Left colon (tissue), 2 donors: Measurements from ENCODE around the gene ARHGEF28. TPM values are rescaled to one million over a fixed set of nuclear protein-coding genes. Genes with fewer than 3 reads are reported as not detected.

Source experiments
- ATAC-seq: fragments of 200-7000 bp; cut with Tn5 transposase; one replicate; pipeline ENCODE4 v1.9.1; 2020; ENCODE audit warnings: mild to moderate bottlenecking, moderate library complexity
- DNase-seq, 2 donors: peaks; one replicate each; pipeline ENCODE4 v3.0.0-alpha.2; 2020
- intact Hi-C, 2 donors: fragments of 100-400 bp; cut with DNase I in 1 of 2; cut with micrococcal nuclease in 1 of 2; formaldehyde crosslinking; loops; one replicate each; pipeline versions ENCODE4 v1.11.2 to v1.14.0; 2022; cut with DNase I, micrococcal nuclease
- total RNA-seq, 2 donors: library from RNA; stranded (reverse); fragmentation: NEBNext Ultra II Directional; extraction: Animal tissue kit (Norgen Biotek cat#: 25700); gene quantifications; one replicate each; pipeline ENCODE4 v1.2.1, GENCODE V29; 2021
- donor health status: DM: no; HTN: no; CAD: no.
- donor health status: DM: yes; HTN: yes; CAD: no.

Gene ARHGEF28
- total RNA-seq, 2 donors from 2014 or later = 9.5 to 13.5 TPM

- no peak for DNase-seq
- intact Hi-C loops = no loop called here
- ATAC-seq = no peak
Observed at GRCh38 chr5:73648515-73648914, 22.5 kb downstream of the ARHGEF28 start.

- intact Hi-C loops = no loop called here
- no peak for ATAC-seq
- DNase-seq = no peak
Observed at GRCh38 chr5:73649926-73650325, 23.9 kb downstream of the ARHGEF28 start.

GRCh38 chr5:73652391-73652790, 26.4 kb downstream of the ARHGEF28 start:
- peak in 1 of 2 donors; percentile 28 for DNase-seq
- ATAC-seq = peak; percentile 87
- intact Hi-C loops = no loop called here

- no peak for DNase-seq
- intact Hi-C loops = no loop called here
- ATAC-seq = peak; percentile 25
Observed at GRCh38 chr5:73654171-73654811, 28.3 kb downstream of the ARHGEF28 start.

GRCh38 chr5:73654819-73655318, 28.9 kb downstream of the ARHGEF28 start:
- ATAC-seq = peak; percentile 51
- DNase-seq = no peak
- intact Hi-C loops = no loop called here

GRCh38 chr5:73655521-73656160, 29.6 kb downstream of the ARHGEF28 start:
- intact Hi-C loops = no loop called here
- ATAC-seq = no peak
- DNase-seq = no peak

- intact Hi-C loops = no loop called here
- ATAC-seq (no peak), DNase-seq (no peak)
Observed at GRCh38 chr5:73661753-73662152, 35.8 kb downstream of the ARHGEF28 start.

GRCh38 chr5:73663161-73663859, 37.3 kb downstream of the ARHGEF28 start:
- ATAC-seq (peak; percentile 45), DNase-seq (no peak)
- intact Hi-C loops = no loop called here

- ATAC-seq = peak; percentile 56
- no peak for DNase-seq
- intact Hi-C loops = no loop called here
Observed at GRCh38 chr5:73663860-73664240, 37.9 kb downstream of the ARHGEF28 start.

GRCh38 chr5:73664796-73665195, 38.8 kb downstream of the ARHGEF28 start:
- intact Hi-C loops = no loop called here
- no peak for DNase-seq
- no peak for ATAC-seq

- ATAC-seq (no peak), DNase-seq (no peak)
- intact Hi-C loops = no loop called here
Observed at GRCh38 chr5:73666891-73667290, 40.9 kb downstream of the ARHGEF28 start.

- intact Hi-C loops = no loop called here
- no peak for DNase-seq
- ATAC-seq = no peak
Observed at GRCh38 chr5:73668017-73668416, 42.0 kb downstream of the ARHGEF28 start.

GRCh38 chr5:73668486-73669111, 42.6 kb downstream of the ARHGEF28 start:
- intact Hi-C loops = no loop called here
- ATAC-seq (no peak), DNase-seq (no peak)

- DNase-seq (no peak), ATAC-seq (no peak)
- intact Hi-C loops = no loop called here
Observed at GRCh38 chr5:73670731-73671130, 44.7 kb downstream of the ARHGEF28 start.

GRCh38 chr5:73672132-73672531, 46.1 kb downstream of the ARHGEF28 start:
- intact Hi-C loops = no loop called here
- ATAC-seq (no peak), DNase-seq (no peak)

- peak; percentile 93 for ATAC-seq
- intact Hi-C loops = no loop called here
- DNase-seq = no peak
Observed at GRCh38 chr5:73673161-73673591, 47.2 kb downstream of the ARHGEF28 start.

- intact Hi-C loops = no loop called here
- DNase-seq (no peak), ATAC-seq (no peak)
Observed at GRCh38 chr5:73674669-73675004, 48.6 kb downstream of the ARHGEF28 start.

GRCh38 chr5:73678322-73678740, 52.3 kb downstream of the ARHGEF28 start:
- DNase-seq = peak; percentile 43 to 75
- intact Hi-C loops = no loop called here
- peak; percentile 99 for ATAC-seq

- ATAC-seq = peak; percentile 30
- DNase-seq = no peak
- intact Hi-C loops = no loop called here
Observed at GRCh38 chr5:73678807-73679206, 52.8 kb downstream of the ARHGEF28 start.

GRCh38 chr5:73682176-73682575, 56.2 kb downstream of the ARHGEF28 start:
- DNase-seq (no peak), ATAC-seq (no peak)
- intact Hi-C loops = no loop called here
